Measurements from ENCODE around the gene G2E3. TPM values are rescaled to one million over a fixed set of nuclear protein-coding genes. Genes with fewer than 3 reads are reported as not detected.

Gene G2E3
- total RNA-seq (2022) (34.1 and 34.7 TPM in 2 replicates), Bru-seq, nascent RNA (percentile 90 among the genes with signal in this experiment), BruChase-seq, experiment 1, labeled RNA remaining after a 6-hour chase (percentile 85 among the genes with signal in this experiment), BruChase-seq, experiment 2, labeled RNA remaining after a 2-hour chase (percentile 88 among the genes with signal in this experiment)
- long read RNA-seq, full-length matches to known transcripts = 64 of 83 reads
- long read RNA-seq, partial matches to known transcripts = 3 of 83 reads
- long read RNA-seq, other reads (novel, unspliced or antisense) = 16 of 83 reads

- Mint-ChIP-seq H3K27ac (ENCODE audit: low read depth, unreplicated experiment) (peak within 1 kb of the TSS; percentile 99), H3K4me3 (ENCODE audit: unreplicated experiment) (peak within 1 kb of the TSS; percentile 98), H3K36me3 (ENCODE audit: insufficient read depth, unreplicated experiment) (peaks cover 10% of the 10 kb centered on the region), H3K9me3 (ENCODE audit: unreplicated experiment) (no peaks in the 10 kb centered on the region), H3K4me1 (ENCODE audit: insufficient read depth, unreplicated experiment) (peaks cover 14% of the 10 kb centered on the region), H3K27me3 (ENCODE audit: insufficient read depth, unreplicated experiment) (no peaks in the 10 kb centered on the region)
- ChIA-PET CTCF (interaction anchor here (1.2 kb wide), 1 partner anchor 16 kb away, joined by 3 read pairs; no protein-coding TSS in a partner anchor), POLR2A (interaction anchor here (0.7 to 4.3 kb wide), 20 partner anchors 9 to 185 kb away, joined by 3 to 46 read pairs (median 4); partner anchors contain the start of gene SCFD1)
- no peak for TF ChIP-seq CTCF (IDR thresholded peaks at IDR 0.05; ENCODE audit: unreplicated experiment)
- peak; percentile 91 for DNase-seq (ENCODE audit: unreplicated experiment)
- intact Hi-C loops (cut with micrococcal nuclease) = loop anchor here (2.0 kb wide), 1 partner anchor 52 kb away; no protein-coding TSS in a partner anchor
- TSS peak; percentile 55 for BruUV-seq (replicated peaks)
Observed at GRCh38 chr14:30558675-30559555, at the start of gene G2E3. Gene G2E3, plus strand, starts transcription at chr14:30559158. Its CDS starts 21,922 bp downstream, at chr14:30581080.

GRCh38 chr14:30517737-30518136, 41.2 kb upstream of the G2E3 start:
- intact Hi-C loops (cut with micrococcal nuclease) = no loop called here
- Mint-ChIP-seq H3K27me3 (ENCODE audit: insufficient read depth, unreplicated experiment) (peaks cover 34% of the 10 kb centered on the region), H3K27ac (ENCODE audit: low read depth, unreplicated experiment) (no peak overlapping the region), H3K4me3 (ENCODE audit: unreplicated experiment) (no peak overlapping the region), H3K4me1 (ENCODE audit: insufficient read depth, unreplicated experiment) (no peaks in the 10 kb centered on the region), H3K9me3 (ENCODE audit: unreplicated experiment) (no peaks in the 10 kb centered on the region), H3K36me3 (ENCODE audit: insufficient read depth, unreplicated experiment) (no peaks in the 10 kb centered on the region)
- CTCF ChIA-PET = no interaction called here
- DNase-seq (ENCODE audit: unreplicated experiment) = no peak
- no TSS peak for BruUV-seq (replicated peaks)
- no peak for TF ChIP-seq CTCF (IDR thresholded peaks at IDR 0.05; ENCODE audit: unreplicated experiment)
- POLR2A ChIA-PET = no interaction called here

- Mint-ChIP-seq H3K4me1 (ENCODE audit: insufficient read depth, unreplicated experiment) (no peaks in the 10 kb centered on the region), H3K27ac (ENCODE audit: low read depth, unreplicated experiment) (no peak overlapping the region), H3K27me3 (ENCODE audit: insufficient read depth, unreplicated experiment) (peaks cover 22% of the 10 kb centered on the region), H3K36me3 (ENCODE audit: insufficient read depth, unreplicated experiment) (no peaks in the 10 kb centered on the region), H3K9me3 (ENCODE audit: unreplicated experiment) (no peaks in the 10 kb centered on the region), H3K4me3 (ENCODE audit: unreplicated experiment) (no peak overlapping the region)
- TF ChIP-seq CTCF (IDR thresholded peaks at IDR 0.05; ENCODE audit: unreplicated experiment) = no peak
- POLR2A ChIA-PET = interaction anchor here (0.5 to 1.3 kb wide), 2 partner anchors 54 to 104 kb away, joined by 3 read pairs; partner anchors contain the start of gene SCFD1
- no peak for DNase-seq (ENCODE audit: unreplicated experiment)
- intact Hi-C loops (cut with micrococcal nuclease) = no loop called here
- no TSS peak for BruUV-seq (replicated peaks)
- CTCF ChIA-PET = interaction anchor here (0.6 to 3.8 kb wide), 6 partner anchors 72 to 248 kb away, joined by 3 to 17 read pairs (median 4); no protein-coding TSS in a partner anchor
Observed at GRCh38 chr14:30518867-30519560, 39.9 kb upstream of the G2E3 start.

Data from MCF 10A (cell line).